ENCODE results near the gene DEPDC4.

GRCh38 chr12:100213016-100213891 lies 53.6 kb downstream of the DEPDC4 start:
- TF ChIP-seq, protein P1, sequence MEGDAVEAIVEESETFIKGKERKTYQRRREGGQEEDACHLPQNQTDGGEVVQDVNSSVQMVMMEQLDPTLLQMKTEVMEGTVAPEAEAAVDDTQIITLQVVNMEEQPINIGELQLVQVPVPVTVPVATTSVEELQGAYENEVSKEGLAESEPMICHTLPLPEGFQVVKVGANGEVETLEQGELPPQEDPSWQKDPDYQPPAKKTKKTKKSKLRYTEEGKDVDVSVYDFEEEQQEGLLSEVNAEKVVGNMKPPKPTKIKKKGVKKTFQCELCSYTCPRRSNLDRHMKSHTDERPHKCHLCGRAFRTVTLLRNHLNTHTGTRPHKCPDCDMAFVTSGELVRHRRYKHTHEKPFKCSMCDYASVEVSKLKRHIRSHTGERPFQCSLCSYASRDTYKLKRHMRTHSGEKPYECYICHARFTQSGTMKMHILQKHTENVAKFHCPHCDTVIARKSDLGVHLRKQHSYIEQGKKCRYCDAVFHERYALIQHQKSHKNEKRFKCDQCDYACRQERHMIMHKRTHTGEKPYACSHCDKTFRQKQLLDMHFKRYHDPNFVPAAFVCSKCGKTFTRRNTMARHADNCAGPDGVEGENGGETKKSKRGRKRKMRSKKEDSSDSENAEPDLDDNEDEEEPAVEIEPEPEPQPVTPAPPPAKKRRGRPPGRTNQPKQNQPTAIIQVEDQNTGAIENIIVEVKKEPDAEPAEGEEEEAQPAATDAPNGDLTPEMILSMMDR (IDR thresholded peaks at IDR 0.05; ENCODE audit: low read depth, low read length, poor library complexity, severe bottlenecking) = no peak
- no peak for TF ChIP-seq EZH2phosphoT487 (IDR thresholded peaks at IDR 0.05; ENCODE audit: borderline replicate concordance, low read length)
